Hepatocyte (in vitro differentiated cells): Measurements from ENCODE around the gene HDGFL2. TPM values are rescaled to one million over a fixed set of nuclear protein-coding genes. Genes with fewer than 3 reads are reported as not detected.
A peak's percentile ranks its signal among the peaks of the same experiment; 100 is the strongest.

Source experiments
- DNase-seq: peaks from one replicate; pipeline ENCODE4 v3.0.0-alpha.2; 2016; ENCODE audit warnings: low spot score
- H2AFZ ChIP-seq: fragments of 200-600 bp; sonication (generic); 2 replicates; pipeline ENCODE4 v1.6.0; 2016; ENCODE audit warnings: antibody characterized with exemption, mild to moderate bottlenecking
- H3K27ac ChIP-seq: fragments of 200-600 bp; sonication (generic); 2 replicates; pipeline ENCODE4 v1.5.1; 2016; ENCODE audit warnings: mild to moderate bottlenecking
- H3K27me3 ChIP-seq: fragments of 200-600 bp; sonication (generic); 2 replicates; pipeline ENCODE4 v1.6.1; 2016
- H3K36me3 ChIP-seq: fragments of 200-600 bp; sonication (generic); replicated peaks from 2 replicates; pipeline ENCODE4 v1.5.1; 2016; ENCODE audit warnings: low read depth; ENCODE audit not compliant: insufficient read depth
- H3K4me1 ChIP-seq: fragments of 200-600 bp; sonication (generic); 2 replicates; pipeline ENCODE4 v1.5.1; 2016; ENCODE audit warnings: mild to moderate bottlenecking, moderate library complexity; ENCODE audit not compliant: insufficient read depth
- H3K4me2 ChIP-seq: fragments of 200-600 bp; sonication (generic); 2 replicates; pipeline ENCODE4 v1.6.0; 2016
- H3K4me3 ChIP-seq: fragments of 200-600 bp; sonication (generic); 2 replicates; pipeline ENCODE4 v1.5.1; 2016; ENCODE audit warnings: mild to moderate bottlenecking
- H3K79me2 ChIP-seq: fragments of 200-600 bp; sonication (generic); 2 replicates; pipeline ENCODE4 v1.6.0; 2017; ENCODE audit warnings: mild to moderate bottlenecking
- H3K9me2 ChIP-seq: fragments of 200-600 bp; sonication (generic); replicated peaks from 2 replicates; pipeline ENCODE4 v1.6.0; 2017; ENCODE audit warnings: mild to moderate bottlenecking; ENCODE audit not compliant: insufficient read depth
- H3K9me3 ChIP-seq: fragments of 200-600 bp; sonication (generic); 2 replicates; pipeline ENCODE4 v1.5.1; 2016; ENCODE audit warnings: low read depth, mild to moderate bottlenecking
- H4K20me1 ChIP-seq: fragments of 200-600 bp; sonication (generic); 2 replicates; pipeline ENCODE4 v1.6.0; 2016; ENCODE audit warnings: mild to moderate bottlenecking; ENCODE audit not compliant: insufficient read depth, poor library complexity, severe bottlenecking
- CTCF ChIP-seq: fragments of 200-600 bp; sonication (generic); IDR thresholded peaks from 2 replicates; pipeline ENCODE4 v1.5.1; 2016; ENCODE audit warnings: antibody characterized with exemption, mild to moderate bottlenecking; ENCODE audit not compliant: poor library complexity
- EZH2 ChIP-seq: fragments of 200-600 bp; sonication (generic); IDR thresholded peaks from 2 replicates; pipeline ENCODE4 v1.6.1; 2016; ENCODE audit warnings: antibody characterized with exemption, mild to moderate bottlenecking, borderline replicate concordance
- EZH2phosphoT487 ChIP-seq: fragments of 200-600 bp; sonication (generic); IDR thresholded peaks from one replicate; pipeline ENCODE4 v1.6.1; 2018; ENCODE audit warnings: antibody characterized with exemption, mild to moderate bottlenecking, low read depth, moderate library complexity; ENCODE audit not compliant: unreplicated experiment, severe bottlenecking
- WGBS: methylation state at CpG from one replicate; pipeline ENCODE4 v1.1.6; 2016; ENCODE audit warnings: low lambda C conversion rate; ENCODE audit errors: missing lambda C conversion rate; 5-methylcytosine and 5-hydroxymethylcytosine counted together
- polyA plus RNA-seq: library from polyadenylated mRNA; unstranded; fragments of >200 nt; fragmentation: Nextera tagmentation; extraction: Ambion mirVana; gene quantifications from 2 replicates; pipeline ENCODE4 v1.2.1, GENCODE V29; 2016
- total RNA-seq: library from RNA; depleted of rRNA; stranded (reverse); fragments of >200 nt; gene quantifications from 2 replicates; pipeline ENCODE4 v1.2.3, GENCODE V29; 2014

The HDGFL2 gene
- total and polyA plus RNA-seq, 2 experiments from 2014 or later: 50.3 to 73.2 TPM

- 88% methylated on average over 33 of the region's 34 CpGs for WGBS
- Histone ChIP-seq H2AFZ (no peak overlapping the region), H3K4me1 (peaks cover 15% of the 10 kb centered on the region), H3K36me3 (no peaks in the 10 kb centered on the region), H3K9me2 (no peaks in the 10 kb centered on the region), H4K20me1 (peaks cover 5% of the 10 kb centered on the region), H3K79me2 (peaks cover 31% of the 10 kb centered on the region), H3K4me3 (no peak overlapping the region), H3K9me3 (no peaks in the 10 kb centered on the region), H3K4me2 (no peak overlapping the region), H3K27ac (no peak overlapping the region), H3K27me3 (no peaks in the 10 kb centered on the region)
- TF ChIP-seq EZH2: no peak
- TF ChIP-seq CTCF: no peak
- TF ChIP-seq EZH2phosphoT487: no peak
- DNase-seq: no peak
These were observed 18.6 kb upstream of the HDGFL2 start for GRCh38 chr19:4453232-4454179.

GRCh38 chr19:4454747-4455718 is 17.1 kb upstream of the HDGFL2 start:
- H4K20me1 ChIP-seq: peaks cover 5% of the 10 kb centered on the region
- no peaks in the 10 kb centered on the region for H3K27me3 ChIP-seq
- WGBS: 86% methylated on average over 27 of the region's 29 CpGs
- TF ChIP-seq EZH2phosphoT487: no peak
- no peak for TF ChIP-seq EZH2
- no peak for TF ChIP-seq CTCF
- no peaks in the 10 kb centered on the region for H3K9me2 ChIP-seq
- peak overlapping the region; percentile 98 for H3K4me2 ChIP-seq
- no peaks in the 10 kb centered on the region for H3K36me3 ChIP-seq
- no peak overlapping the region for H3K4me3 ChIP-seq
- peak; percentile 54 for DNase-seq
- peak overlapping the region; percentile 100 for H3K27ac ChIP-seq
- peaks cover 31% of the 10 kb centered on the region for H3K79me2 ChIP-seq
- H2AFZ ChIP-seq: no peak overlapping the region
- no peaks in the 10 kb centered on the region for H3K9me3 ChIP-seq
- peaks cover 15% of the 10 kb centered on the region for H3K4me1 ChIP-seq

- H3K36me3 ChIP-seq: no peaks in the 10 kb centered on the region
- peaks cover 31% of the 10 kb centered on the region for H3K79me2 ChIP-seq
- peak; percentile 79 for DNase-seq
- H3K4me2 ChIP-seq: peak overlapping the region; percentile 98
- H3K9me2 ChIP-seq: no peaks in the 10 kb centered on the region
- H3K27ac ChIP-seq: peak overlapping the region; percentile 100
- peak; percentile 5 for TF ChIP-seq CTCF
- no peak for TF ChIP-seq EZH2
- H4K20me1 ChIP-seq: peaks cover 5% of the 10 kb centered on the region
- 47% methylated on average over 11 of the region's 15 CpGs for WGBS
- no peaks in the 10 kb centered on the region for H3K9me3 ChIP-seq
- H3K4me1 ChIP-seq: peaks cover 15% of the 10 kb centered on the region
- H3K4me3 ChIP-seq: peak overlapping the region; percentile 89
- no peak overlapping the region for H2AFZ ChIP-seq
- no peaks in the 10 kb centered on the region for H3K27me3 ChIP-seq
These were observed 16.2 kb upstream of the HDGFL2 start for GRCh38 chr19:4455719-4456475.
